Measurements from ENCODE around the gene CPLX1.

CPLX1 gene

DNA sequence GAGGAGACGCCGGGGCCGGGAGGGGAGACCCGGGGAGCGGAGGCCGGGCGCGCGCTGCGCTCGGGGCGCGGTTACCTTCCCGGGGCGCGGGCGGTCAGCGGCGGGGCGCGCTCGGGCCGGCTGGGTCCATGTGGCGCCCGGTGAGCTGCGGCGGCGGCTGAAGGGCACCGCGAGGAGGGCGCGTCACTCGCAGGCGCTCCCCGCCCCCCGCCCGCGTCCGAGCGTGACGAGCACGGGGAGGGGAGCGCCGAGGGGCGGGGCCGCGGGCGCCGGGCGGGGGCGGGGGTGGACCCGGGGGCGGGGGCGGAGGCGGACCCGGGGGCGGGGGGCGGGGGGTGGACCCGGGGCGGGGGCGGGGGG is at the start of gene CPLX1:
TSS of gene CPLX1 (minus strand) at position 159 of the 360 bp plus-strand sequence. CDS start 1,607 bp downstream, outside the sequence.
- peak; percentile 62 for DNase-seq (ENCODE audit: low spot score)

DNA sequence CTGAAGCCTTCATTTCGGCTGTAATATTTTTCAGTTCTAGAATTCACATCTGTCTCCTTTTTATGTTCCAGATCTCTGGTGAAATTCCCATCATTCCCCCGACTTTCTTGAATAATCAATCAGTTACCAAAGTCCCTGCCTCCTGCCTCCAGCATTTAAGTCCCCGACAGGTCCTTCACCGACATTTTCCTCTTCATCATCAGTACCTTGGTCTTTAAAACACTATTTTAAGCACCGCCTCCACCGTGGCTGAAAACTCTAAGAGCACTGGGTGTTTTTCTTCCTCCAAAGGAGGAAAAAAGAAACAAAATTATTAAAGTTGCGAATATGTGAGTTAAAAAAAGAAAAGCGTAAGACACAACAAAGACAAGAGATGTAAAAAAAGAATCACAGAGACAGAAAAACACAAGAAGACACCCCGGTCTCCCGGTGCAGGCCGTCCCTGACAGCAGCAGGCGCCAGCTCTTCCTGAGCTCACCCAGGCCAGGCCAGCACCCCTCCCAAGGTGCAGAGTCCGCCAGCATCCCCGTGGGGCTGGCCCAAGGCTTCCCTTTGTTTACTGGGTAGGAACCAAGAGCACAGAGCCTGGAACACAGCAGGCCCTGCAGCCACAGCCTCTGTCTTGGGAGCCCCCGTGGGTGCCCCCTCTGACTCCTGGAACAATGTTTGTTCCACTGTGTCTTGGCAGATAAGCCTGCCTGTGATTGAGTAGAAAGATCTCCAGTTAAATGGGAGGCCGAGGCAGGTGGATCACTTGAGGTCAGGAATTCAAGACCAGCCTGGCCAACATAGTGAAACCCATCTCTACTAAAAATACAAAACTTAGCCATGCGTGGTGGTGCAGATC is 49.3 kb upstream of the CPLX1 start:
- DNase-seq (ENCODE audit: low spot score) = no peak

- DNase-seq (ENCODE audit: low spot score) = no peak
Measured at GRCh38 chr4:874056-874455, 48.1 kb upstream of the CPLX1 start.

- no peak for DNase-seq (ENCODE audit: low spot score)
Measured at GRCh38 chr4:872241-872981, 46.5 kb upstream of the CPLX1 start.

DNA sequence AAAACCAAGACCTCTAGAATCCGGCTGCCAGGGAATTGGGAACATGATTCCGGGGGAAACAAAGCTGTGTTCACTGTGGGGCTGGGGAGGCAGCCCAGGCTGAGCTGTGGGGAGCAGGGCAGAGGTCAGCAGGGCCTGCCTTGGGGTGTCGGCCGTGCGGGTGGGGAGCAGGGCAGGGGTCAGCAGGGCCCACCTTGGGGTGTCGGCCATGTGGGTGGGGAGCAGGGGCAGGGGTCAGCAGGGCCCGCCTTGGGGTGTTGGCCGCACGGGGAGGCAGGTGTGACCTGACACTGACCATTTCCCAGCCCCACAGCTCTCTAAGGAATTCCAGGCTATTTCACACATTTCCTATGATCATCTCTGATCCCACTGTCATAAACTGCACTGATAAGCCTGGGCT is 45.6 kb upstream of the CPLX1 start:
- DNase-seq (ENCODE audit: low spot score) = no peak

GRCh38 chr4:870951-871350 is 45.0 kb upstream of the CPLX1 start:
- DNase-seq (ENCODE audit: low spot score) = no peak

GRCh38 chr4:869776-870175 is 43.8 kb upstream of the CPLX1 start:
- DNase-seq (ENCODE audit: low spot score) = no peak

- no peak for DNase-seq (ENCODE audit: low spot score)
Measured at GRCh38 chr4:868421-868820, 42.5 kb upstream of the CPLX1 start.

DNA sequence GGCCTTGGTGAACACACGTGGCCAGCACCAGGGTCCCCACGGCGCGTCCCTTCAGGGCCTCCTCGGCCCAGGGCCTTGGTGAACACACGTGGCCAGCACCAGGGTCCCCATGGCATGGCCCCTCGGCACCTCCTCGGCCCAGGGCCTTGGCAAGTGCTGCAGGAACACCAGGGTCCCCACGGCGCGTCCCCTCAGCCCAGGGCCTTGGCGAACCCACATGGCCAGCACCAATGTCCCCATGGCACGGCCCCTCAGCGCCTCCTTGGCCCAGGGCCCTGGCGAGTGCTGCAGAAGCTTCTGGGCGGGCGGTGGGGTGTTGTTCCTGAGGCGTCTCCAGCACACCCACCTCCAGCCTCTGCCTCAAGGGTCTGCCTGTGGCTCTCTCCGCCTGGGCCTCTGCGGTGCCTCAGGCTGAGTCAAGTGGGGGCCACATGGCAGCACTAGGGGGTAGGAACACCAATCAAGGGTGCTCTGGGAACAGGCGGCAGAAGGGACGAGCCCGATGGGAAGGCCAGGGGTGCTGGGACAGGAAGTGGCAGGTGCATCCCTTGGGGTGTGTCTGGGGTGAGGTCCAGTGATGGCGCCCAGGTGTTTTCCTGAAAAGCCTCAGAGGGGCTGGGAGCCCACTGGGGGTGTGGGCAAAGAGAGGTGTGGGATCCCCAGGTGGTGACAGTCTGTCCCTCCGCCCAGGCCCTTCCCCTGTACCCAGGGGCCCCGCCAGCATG is 41.8 kb upstream of the CPLX1 start:
- DNase-seq (ENCODE audit: low spot score) = no peak

DNA sequence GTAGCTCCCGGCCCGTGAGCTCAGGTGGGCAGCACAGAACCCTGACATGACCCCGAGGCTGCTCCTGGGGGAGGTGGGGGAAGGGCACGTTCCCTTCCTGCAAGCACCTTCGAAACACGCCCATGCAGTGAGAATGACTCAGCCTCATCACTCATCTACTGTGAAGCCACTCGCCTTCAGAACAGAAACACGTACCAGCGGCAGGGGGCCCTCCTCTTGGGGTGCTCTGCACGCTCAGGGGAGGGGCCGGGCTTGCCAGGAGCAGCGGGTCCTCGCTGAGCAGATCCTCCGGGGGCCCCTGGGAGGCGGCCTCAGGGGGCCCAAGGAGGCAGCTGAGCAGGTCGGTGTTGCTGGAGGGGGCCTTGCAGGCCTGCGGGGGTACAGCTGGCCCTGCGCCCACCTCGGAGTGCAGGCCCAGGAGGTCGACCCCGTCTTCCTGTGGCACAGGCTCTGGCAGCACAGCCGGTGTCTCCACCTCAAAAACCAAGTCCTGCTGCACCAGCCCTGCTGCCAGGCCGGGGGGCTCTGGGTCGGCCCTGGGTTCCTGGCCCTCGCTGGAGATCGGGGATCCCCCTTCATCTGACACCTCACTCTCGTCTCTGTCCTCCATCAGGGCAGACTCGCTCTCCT is 40.9 kb upstream of the CPLX1 start:
- no peak for DNase-seq (ENCODE audit: low spot score)

GRCh38 chr4:866068-866760 is 40.3 kb upstream of the CPLX1 start:
- DNase-seq (ENCODE audit: low spot score) = no peak

GRCh38 chr4:865572-865971 is 39.6 kb upstream of the CPLX1 start:
- DNase-seq (ENCODE audit: low spot score) = no peak

- DNase-seq (ENCODE audit: low spot score) = no peak
Measured at GRCh38 chr4:865121-865465, 39.2 kb upstream of the CPLX1 start.

GRCh38 chr4:864456-865120 is 38.7 kb upstream of the CPLX1 start:
- no peak for DNase-seq (ENCODE audit: low spot score)

GRCh38 chr4:860561-860960 is 34.6 kb upstream of the CPLX1 start:
- DNase-seq (ENCODE audit: low spot score) = no peak

DNA sequence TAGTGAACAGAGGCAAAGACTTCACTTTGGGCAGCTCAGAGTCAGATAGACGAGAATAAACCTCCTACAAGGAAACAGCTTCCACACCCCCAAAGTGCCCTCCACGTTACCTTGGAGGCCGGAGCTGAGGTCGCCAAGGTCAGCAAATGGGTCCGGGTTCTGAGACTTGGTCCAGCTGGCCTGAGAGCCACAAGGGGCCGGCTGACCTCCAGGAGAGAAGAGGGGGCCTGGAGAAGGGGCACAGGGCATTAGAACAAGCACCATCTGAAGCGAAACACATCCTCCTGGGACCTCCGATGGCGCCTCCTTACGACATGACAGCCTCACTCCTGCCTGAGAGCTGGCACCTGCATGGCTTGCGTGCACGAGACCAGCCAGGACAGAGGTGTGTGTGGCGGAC is 33.6 kb upstream of the CPLX1 start:
- DNase-seq (ENCODE audit: low spot score) = no peak

- no peak for DNase-seq (ENCODE audit: low spot score)
Measured at GRCh38 chr4:858831-859451, 33.0 kb upstream of the CPLX1 start.

- DNase-seq (ENCODE audit: low spot score) = no peak
Measured at GRCh38 chr4:858041-858481, 32.1 kb upstream of the CPLX1 start.

- DNase-seq (ENCODE audit: low spot score) = no peak
Measured at GRCh38 chr4:857461-857860, 31.5 kb upstream of the CPLX1 start.

GRCh38 chr4:856225-856901 is 30.4 kb upstream of the CPLX1 start:
- no peak for DNase-seq (ENCODE audit: low spot score)

All from AG20443 (cell line).